Measurements from ENCODE around the gene HTT.

GRCh38 chr4:3203971-3204431, 129.5 kb downstream of the HTT start:
- TF ChIP-seq CTCF (IDR thresholded peaks at IDR 0.05; ENCODE audit: insufficient read depth, low read depth, low read length) (no peak), EZH2 (IDR thresholded peaks at IDR 0.05; ENCODE audit: insufficient read depth, low read length) (no peak)

Data from astrocyte (in vitro differentiated cells and primary cell).